Trophoblast cell (in vitro differentiated cells and primary cell): Measurements from ENCODE around the gene LMNB1.
A peak's percentile ranks its signal among the peaks of the same experiment; 100 is the strongest.

Experiments
- DNase-seq, 2 donors: peaks; one replicate each; pipeline ENCODE4 v3.0.0-alpha.2; 2016
- H2AFZ ChIP-seq: 2 replicates; pipeline ENCODE4 v1.6.1; 2013; ENCODE audit warnings: low read length, moderate library complexity, mild to moderate bottlenecking; ENCODE audit not compliant: insufficient read depth, poor library complexity
- H2AK5ac ChIP-seq: 2 replicates; pipeline ENCODE4 v1.6.1; 2013; ENCODE audit warnings: mild to moderate bottlenecking, low read length
- H2BK120ac ChIP-seq: 2 replicates; pipeline ENCODE4 v1.6.1; 2013; ENCODE audit warnings: low read length, mild to moderate bottlenecking, moderate library complexity; ENCODE audit not compliant: insufficient read depth, poor library complexity
- H2BK12ac ChIP-seq: 2 replicates; pipeline ENCODE4 v1.6.1; 2013; ENCODE audit warnings: mild to moderate bottlenecking, low read length, moderate library complexity
- H2BK5ac ChIP-seq: 2 replicates; pipeline ENCODE4 v1.6.1; 2013; ENCODE audit warnings: low read length, low read depth, moderate library complexity, mild to moderate bottlenecking; ENCODE audit not compliant: poor library complexity
- H3K14ac ChIP-seq: 2 replicates; pipeline ENCODE4 v1.6.1; 2013; ENCODE audit warnings: mild to moderate bottlenecking, low read length
- H3K18ac ChIP-seq: 2 replicates; pipeline ENCODE4 v1.6.1; 2013; ENCODE audit warnings: mild to moderate bottlenecking, low read length
- H3K23ac ChIP-seq: 2 replicates; pipeline ENCODE4 v1.6.1; 2013; ENCODE audit warnings: low read length
- H3K27ac ChIP-seq: 2 replicates; pipeline ENCODE4 v1.5.1; 2013; ENCODE audit warnings: low read depth, mild to moderate bottlenecking, inconsistent platforms, low read length, moderate library complexity
- H3K27me3 ChIP-seq: 2 replicates; pipeline ENCODE4 v1.6.1; 2013; ENCODE audit warnings: inconsistent platforms, mild to moderate bottlenecking, low read length, moderate library complexity; ENCODE audit not compliant: insufficient read depth
- H3K36me3 ChIP-seq, 2 experiments: 1 replicate in 1 of 2; 2 replicates in 1 of 2; pipeline ENCODE4 v1.6.1; 2013; ENCODE audit warnings: low read length in 2 of 2, mild to moderate bottlenecking in 2 of 2, moderate library complexity in 1 of 2; ENCODE audit not compliant: insufficient read depth in 2 of 2, control insufficient read depth in 1 of 2
- H3K4ac ChIP-seq: 2 replicates; pipeline ENCODE4 v1.6.1; 2013; ENCODE audit warnings: low read depth, mild to moderate bottlenecking, low read length, moderate library complexity
- H3K4me1 ChIP-seq, 2 experiments: 1 replicate in 1 of 2; 2 replicates in 1 of 2; pipeline ENCODE4 v1.6.1; 2013; ENCODE audit warnings: low read length in 2 of 2, mild to moderate bottlenecking in 2 of 2, moderate library complexity in 1 of 2; ENCODE audit not compliant: insufficient read depth in 2 of 2, control insufficient read depth in 1 of 2
- H3K4me2 ChIP-seq: 2 replicates; pipeline ENCODE4 v1.6.1; 2013; ENCODE audit warnings: inconsistent platforms, mild to moderate bottlenecking, low read length, moderate library complexity
- H3K4me3 ChIP-seq: 2 replicates; pipeline ENCODE4 v1.5.1; 2013; ENCODE audit warnings: mild to moderate bottlenecking, low read depth, low read length, inconsistent platforms
- H3K79me1 ChIP-seq: one replicate; pipeline ENCODE4 v1.6.1; 2013; ENCODE audit warnings: low read length
- H3K79me2 ChIP-seq: 2 replicates; pipeline ENCODE4 v1.6.1; 2013; ENCODE audit warnings: low read length, mild to moderate bottlenecking; ENCODE audit not compliant: control insufficient read depth, insufficient read depth, poor library complexity
- H3K9ac ChIP-seq: 2 replicates; pipeline ENCODE4 v1.6.1; 2013; ENCODE audit warnings: mild to moderate bottlenecking, low read length
- H3K9me3 ChIP-seq: 2 replicates; pipeline ENCODE4 v1.6.1; 2013; ENCODE audit warnings: low read depth, mild to moderate bottlenecking, control low read depth, inconsistent platforms, low read length; ENCODE audit not compliant: insufficient read depth
- H4K12ac ChIP-seq: 2 replicates; pipeline ENCODE4 v1.6.1; 2013; ENCODE audit warnings: low read depth, mild to moderate bottlenecking, low read length, moderate library complexity
- H4K8ac ChIP-seq: 2 replicates; pipeline ENCODE4 v1.6.1; 2013; ENCODE audit warnings: low read depth, mild to moderate bottlenecking, low read length, moderate library complexity
- H4K91ac ChIP-seq: one replicate; pipeline ENCODE4 v1.6.1; 2013; ENCODE audit warnings: low read depth, mild to moderate bottlenecking, low read length, moderate library complexity
- WGBS: extraction: QIAGEN DNeasy Blood & Tissue Kit; methylation state at CpG from one replicate; pipeline ENCODE4 v1.1.7; 2013; ENCODE audit warnings: missing lambda C conversion rate; ENCODE audit not compliant: insufficient read length, insufficient coverage; ENCODE audit errors: extremely low coverage; 5-methylcytosine and 5-hydroxymethylcytosine counted together

Gene LMNB1

GRCh38 chr5:126854526-126855110 is 77.7 kb downstream of the LMNB1 start:
- Histone ChIP-seq H4K8ac (no peak overlapping the region), H3K14ac (no peak overlapping the region), H3K4me3 (no peak overlapping the region), H3K4me1 (peaks cover 0 to 7% of the 10 kb centered on the region in 2 experiments), H2BK120ac (no peak overlapping the region), H4K91ac (no peak overlapping the region), H2BK5ac (no peak overlapping the region), H2AK5ac (no peak overlapping the region), H3K79me1 (no peaks in the 10 kb centered on the region), H3K23ac (no peak overlapping the region), H2AFZ (no peak overlapping the region), H3K27ac (no peak overlapping the region), H3K36me3 (peaks cover 5 to 6% of the 10 kb centered on the region in 2 experiments), H3K4me2 (no peak overlapping the region), H4K12ac (no peak overlapping the region), H3K9me3 (peaks cover 2% of the 10 kb centered on the region), H3K27me3 (no peaks in the 10 kb centered on the region), H3K18ac (no peak overlapping the region), H3K9ac (no peak overlapping the region), H3K4ac (no peak overlapping the region), H2BK12ac (no peak overlapping the region), H3K79me2 (no peaks in the 10 kb centered on the region)
- DNase-seq: no peak
- WGBS: no CpG with 5 or more reads among the region's 35 CpGs

DNA sequence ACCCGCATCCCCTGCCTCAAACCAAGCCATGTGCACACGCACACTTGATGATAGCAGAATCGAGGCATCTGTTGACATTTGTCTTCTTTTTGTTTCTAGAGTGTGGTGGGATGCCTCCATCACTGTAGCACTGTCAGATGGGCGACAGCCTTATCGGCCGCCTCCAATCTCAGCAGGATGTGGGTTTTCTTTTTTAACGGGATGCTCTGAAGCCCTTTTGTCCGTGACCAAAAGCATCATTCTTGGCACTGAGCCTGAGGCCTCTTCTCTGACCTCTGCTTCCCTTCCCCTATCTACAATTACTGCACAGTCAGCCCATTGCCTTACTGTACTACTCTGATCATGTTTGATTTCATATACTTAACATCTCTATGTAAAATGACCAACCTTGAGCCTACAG is 78.3 kb downstream of the LMNB1 start:
- no peaks in the 10 kb centered on the region for H3K79me2 ChIP-seq
- H3K14ac ChIP-seq: no peak overlapping the region
- no peak overlapping the region for H4K91ac ChIP-seq
- peaks cover 0 to 7% of the 10 kb centered on the region in 2 experiments for H3K4me1 ChIP-seq
- no peak overlapping the region for H4K12ac ChIP-seq
- peaks cover 2% of the 10 kb centered on the region for H3K9me3 ChIP-seq
- H3K27ac ChIP-seq: no peak overlapping the region
- no peak overlapping the region for H3K9ac ChIP-seq
- H3K27me3 ChIP-seq: no peaks in the 10 kb centered on the region
- no peak overlapping the region for H2BK120ac ChIP-seq
- no peak overlapping the region for H3K4ac ChIP-seq
- H4K8ac ChIP-seq: no peak overlapping the region
- no peak overlapping the region for H2BK12ac ChIP-seq
- no peak overlapping the region for H3K4me3 ChIP-seq
- no peak overlapping the region for H2BK5ac ChIP-seq
- no peak overlapping the region for H3K18ac ChIP-seq
- no peak for DNase-seq
- peaks cover 5 to 6% of the 10 kb centered on the region in 2 experiments for H3K36me3 ChIP-seq
- H3K4me2 ChIP-seq: no peak overlapping the region
- WGBS: no CpG with 5 or more reads among the region's 8 CpGs
- no peak overlapping the region for H2AK5ac ChIP-seq
- H3K79me1 ChIP-seq: no peaks in the 10 kb centered on the region
- no peak overlapping the region for H2AFZ ChIP-seq
- H3K23ac ChIP-seq: no peak overlapping the region

- Histone ChIP-seq H3K14ac (no peak overlapping the region), H3K4me2 (no peak overlapping the region), H3K79me2 (no peaks in the 10 kb centered on the region), H3K4ac (no peak overlapping the region), H3K27me3 (no peaks in the 10 kb centered on the region), H2AFZ (no peak overlapping the region), H3K4me1 (peaks cover 0 to 7% of the 10 kb centered on the region in 2 experiments), H3K9ac (no peak overlapping the region), H2BK120ac (no peak overlapping the region), H3K79me1 (no peaks in the 10 kb centered on the region), H4K91ac (no peak overlapping the region), H2BK5ac (no peak overlapping the region), H4K12ac (no peak overlapping the region), H3K18ac (no peak overlapping the region), H3K36me3 (peaks cover 5 to 6% of the 10 kb centered on the region in 2 experiments), H2BK12ac (no peak overlapping the region), H2AK5ac (no peak overlapping the region), H3K27ac (no peak overlapping the region), H4K8ac (no peak overlapping the region), H3K4me3 (no peak overlapping the region), H3K23ac (no peak overlapping the region), H3K9me3 (peaks cover 2% of the 10 kb centered on the region)
- no CpG with 5 or more reads among the region's 13 CpGs for WGBS
- DNase-seq: no peak
These were observed 80.8 kb downstream of the LMNB1 start for GRCh38 chr5:126857472-126858410.

DNA sequence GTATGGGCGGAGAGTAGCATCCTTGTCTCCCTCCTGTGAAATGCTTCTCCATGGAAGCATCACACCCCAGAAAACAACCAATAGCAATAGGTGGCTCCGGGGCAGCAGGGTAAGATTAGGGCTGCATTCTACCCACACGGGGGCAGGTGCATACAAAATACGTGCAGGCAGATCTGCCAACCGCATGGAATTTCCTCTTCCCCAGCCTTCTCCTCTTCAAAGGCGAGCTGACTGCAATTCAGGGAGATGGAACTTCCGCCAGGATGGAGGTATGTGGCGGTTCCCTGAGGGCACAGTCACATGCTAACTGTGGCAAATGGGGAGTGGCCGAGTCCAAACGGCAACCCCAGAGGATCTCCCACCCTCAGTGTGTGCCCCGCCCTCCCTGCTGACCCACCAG is 81.5 kb downstream of the LMNB1 start:
- Histone ChIP-seq H3K27me3 (no peaks in the 10 kb centered on the region), H3K79me1 (no peaks in the 10 kb centered on the region), H2AK5ac (no peak overlapping the region), H3K18ac (no peak overlapping the region), H3K9ac (no peak overlapping the region), H2BK5ac (no peak overlapping the region), H4K91ac (no peak overlapping the region), H4K8ac (no peak overlapping the region), H3K14ac (no peak overlapping the region), H3K23ac (no peak overlapping the region), H3K4me3 (no peak overlapping the region), H3K27ac (no peak overlapping the region), H3K9me3 (peaks cover 1% of the 10 kb centered on the region), H2BK12ac (no peak overlapping the region), H3K36me3 (peaks cover 4 to 5% of the 10 kb centered on the region in 2 experiments), H3K79me2 (no peaks in the 10 kb centered on the region), H4K12ac (no peak overlapping the region), H3K4me2 (no peak overlapping the region), H2AFZ (no peak overlapping the region), H2BK120ac (no peak overlapping the region), H3K4ac (no peak overlapping the region), H3K4me1 (peaks cover 0 to 7% of the 10 kb centered on the region in 2 experiments)
- no CpG with 5 or more reads among the region's 11 CpGs for WGBS
- DNase-seq: peak; percentile 78 to 86
